Measurements from ENCODE around the gene PIK3C2G.
"Not testable (repeated sequence)": the region's sequence is repeated elsewhere in the genome, so short reads cannot be mapped to it uniquely, and the experiment has no call there.

Gene PIK3C2G

DNA sequence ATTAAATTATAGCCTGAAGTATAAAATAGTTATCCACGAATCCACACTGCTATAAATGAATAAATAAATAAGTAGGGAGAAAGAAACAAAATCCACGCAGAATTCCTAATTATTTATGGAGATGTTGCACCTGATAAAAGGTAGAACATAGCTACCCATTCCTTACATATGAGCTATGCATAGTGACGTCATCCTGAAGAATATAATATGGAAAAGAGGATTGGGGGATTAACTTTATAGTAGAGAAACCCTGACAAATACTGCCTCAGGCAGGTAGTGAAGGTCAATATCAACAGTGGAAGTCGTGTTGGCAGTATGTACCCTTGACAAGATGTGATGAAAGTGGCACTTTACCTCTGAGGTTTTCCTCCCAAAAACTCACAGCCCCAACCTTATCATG is 394.0 kb downstream of the PIK3C2G start:
- no peak for DNase-seq

- no peak for DNase-seq
Measured at GRCh38 chr12:18658179-18658578, 396.9 kb downstream of the PIK3C2G start.

- DNase-seq = no peak
Measured at GRCh38 chr12:18658829-18659228, 397.5 kb downstream of the PIK3C2G start.

- DNase-seq = no peak
Measured at GRCh38 chr12:18676141-18676540, 414.8 kb downstream of the PIK3C2G start.

- no peak for DNase-seq
Measured at GRCh38 chr12:18676996-18677588, 415.8 kb downstream of the PIK3C2G start.

DNA sequence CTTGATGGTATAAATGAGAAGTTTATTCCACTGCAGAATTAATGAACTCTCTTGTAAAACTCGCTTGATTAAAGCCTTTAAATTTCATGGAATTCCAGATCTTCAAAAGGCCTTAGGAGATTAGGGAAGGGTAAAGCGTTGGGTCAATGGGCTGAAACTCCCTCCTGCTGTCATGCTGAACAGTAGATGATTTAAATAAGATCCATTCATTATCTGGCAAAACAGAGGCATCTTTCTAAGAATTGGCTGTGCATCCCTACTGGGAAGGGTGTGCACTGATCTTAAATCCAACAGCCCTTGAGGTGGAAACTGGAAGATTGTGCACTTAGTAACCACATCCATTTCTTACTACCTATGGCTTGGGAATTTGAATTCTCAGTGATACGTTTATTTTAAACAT is 420.5 kb downstream of the PIK3C2G start:
- DNase-seq = no peak

DNA sequence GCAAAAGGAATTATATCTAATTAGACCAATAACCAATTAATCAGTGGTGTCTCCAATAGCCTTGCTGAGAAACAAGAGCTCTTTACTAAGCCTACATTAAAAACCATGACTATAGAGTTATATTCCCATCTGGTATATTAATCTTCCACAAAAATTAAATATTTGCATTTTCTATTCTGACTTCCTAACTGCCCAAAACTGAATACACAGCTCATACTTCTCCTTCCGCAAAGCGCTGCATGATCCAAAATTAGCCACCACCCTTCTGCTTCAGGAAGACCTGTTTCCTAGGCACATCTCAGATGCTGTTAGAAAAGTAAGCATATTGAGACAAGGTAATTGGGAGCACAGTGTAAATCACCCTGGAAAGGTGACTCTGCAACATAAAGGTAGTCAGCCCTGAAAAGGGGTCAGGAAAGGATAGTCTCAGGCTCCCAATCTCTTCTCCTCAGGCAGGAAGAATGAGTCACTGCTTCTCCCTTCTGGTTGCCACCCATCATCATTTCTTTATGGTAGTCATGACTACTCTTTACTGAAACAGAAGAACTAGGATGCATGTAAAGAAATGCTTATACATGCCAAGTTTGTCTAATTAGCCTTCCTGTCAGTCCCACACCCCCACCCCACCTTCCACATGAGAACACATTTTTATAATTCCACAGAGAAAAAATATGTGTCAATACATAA is 422.2 kb downstream of the PIK3C2G start:
- DNase-seq = no peak

DNA sequence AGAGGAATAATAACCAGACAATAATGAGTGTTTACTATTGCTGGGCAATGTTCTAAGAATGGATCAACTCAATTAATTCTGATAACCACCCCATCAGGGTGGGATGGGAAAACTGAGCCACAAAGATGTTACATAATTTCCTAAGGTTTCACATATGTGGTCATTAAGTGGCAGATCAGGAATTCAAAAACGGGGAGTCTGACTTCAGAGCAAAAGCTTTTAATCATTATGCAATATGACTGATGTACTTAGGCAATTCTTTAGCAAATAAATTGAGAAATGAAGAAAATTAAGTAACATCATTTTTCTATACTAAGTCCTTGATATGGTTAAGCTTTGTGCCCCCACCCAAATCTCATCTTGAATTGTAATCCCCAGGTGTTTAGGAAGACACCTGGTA is 423.1 kb downstream of the PIK3C2G start:
- no peak for DNase-seq

DNA sequence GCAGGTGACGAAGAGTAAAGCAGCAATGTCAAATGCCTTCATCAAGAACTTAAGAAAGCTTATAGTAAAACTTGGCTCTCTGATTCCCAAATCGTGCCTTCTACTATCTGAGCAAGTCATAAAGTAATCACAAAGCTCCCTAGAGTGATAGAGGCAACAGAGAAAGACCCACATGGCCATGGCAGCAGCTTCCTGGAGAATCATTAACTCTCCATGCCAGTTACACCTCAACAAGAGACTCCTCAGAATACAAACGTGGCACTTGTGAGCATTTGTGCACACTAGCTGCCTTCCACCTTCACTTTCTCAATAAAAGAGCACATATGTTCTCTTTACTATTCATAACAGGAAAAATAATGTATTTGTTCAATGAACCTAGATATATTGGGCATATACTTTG is 428.5 kb downstream of the PIK3C2G start:
- no peak for DNase-seq

GRCh38 chr12:18690653-18691052 is 429.3 kb downstream of the PIK3C2G start:
- DNase-seq = no peak

GRCh38 chr12:18693986-18694385 is 432.7 kb downstream of the PIK3C2G start:
- DNase-seq = not testable (repeated sequence)

GRCh38 chr12:18696971-18697602 is 435.8 kb downstream of the PIK3C2G start:
- no peak for DNase-seq
